Thoracic aorta (tissue), 2 donors: ENCODE data around the gene RPTOR. TPM values are rescaled to one million over a fixed set of nuclear protein-coding genes. Genes with fewer than 3 reads are reported as not detected.

Experiments used
- ATAC-seq: fragments of 150-250 bp; one replicate; pipeline ENCODE4 v1.8.0; 2017; ENCODE audit warnings: low read depth; ENCODE audit not compliant: insufficient number of reproducible peaks, low FRiP score
- DNase-seq: peaks from one replicate; pipeline ENCODE4 v3.0.0-alpha.2; 2020; ENCODE audit warnings: low spot score
- H3K27ac ChIP-seq, 2 donors: fragments of 200-600 bp; sonication (generic); 1 replicate in 1 of 2; 2 replicates in 1 of 2; pipeline ENCODE4 v1.5.1; 2016; ENCODE audit warnings: mild to moderate bottlenecking in 2 of 2, moderate library complexity in 2 of 2
- H3K27me3 ChIP-seq: fragments of 200-600 bp; sonication (generic); replicated peaks from 2 replicates; pipeline ENCODE4 v1.6.0; 2016; ENCODE audit warnings: mild to moderate bottlenecking; ENCODE audit not compliant: insufficient read depth
- H3K36me3 ChIP-seq: fragments of 200-600 bp; sonication (generic); one replicate; pipeline ENCODE4 v1.5.1; 2016
- H3K4me1 ChIP-seq, 2 donors: fragments of 200-600 bp; sonication (generic); 1 replicate in 1 of 2; 2 replicates in 1 of 2; pipeline versions ENCODE4 v1.5.1 to v1.6.0; 2016; ENCODE audit warnings: low read depth in 2 of 2, mild to moderate bottlenecking in 1 of 2; ENCODE audit not compliant: control insufficient read depth in 1 of 2
- H3K4me3 ChIP-seq: fragments of 200-600 bp; sonication (generic); 2 replicates; pipeline ENCODE4 v1.5.1; 2016; ENCODE audit warnings: mild to moderate bottlenecking
- H3K9me3 ChIP-seq: fragments of 200-600 bp; sonication (generic); 2 replicates; pipeline ENCODE4 v1.5.1; 2016
- total RNA-seq, 2 donors: library from RNA; depleted of rRNA; stranded (reverse); fragments of >200 nt; gene quantifications; one replicate each; pipeline versions ENCODE4 v1.1.0 to v1.2.3, GENCODE V29; 2016
- TF ChIP-seq, protein P1 (sequence below): fragments of 200-600 bp; sonication (generic); IDR thresholded peaks from one replicate; pipeline ENCODE4 v1.5.1; 2019; ENCODE audit warnings: antibody characterized with exemption

RPTOR gene
- total RNA-seq, 2 donors from 2014 or later: 42.0 to 47.4 TPM

DNA sequence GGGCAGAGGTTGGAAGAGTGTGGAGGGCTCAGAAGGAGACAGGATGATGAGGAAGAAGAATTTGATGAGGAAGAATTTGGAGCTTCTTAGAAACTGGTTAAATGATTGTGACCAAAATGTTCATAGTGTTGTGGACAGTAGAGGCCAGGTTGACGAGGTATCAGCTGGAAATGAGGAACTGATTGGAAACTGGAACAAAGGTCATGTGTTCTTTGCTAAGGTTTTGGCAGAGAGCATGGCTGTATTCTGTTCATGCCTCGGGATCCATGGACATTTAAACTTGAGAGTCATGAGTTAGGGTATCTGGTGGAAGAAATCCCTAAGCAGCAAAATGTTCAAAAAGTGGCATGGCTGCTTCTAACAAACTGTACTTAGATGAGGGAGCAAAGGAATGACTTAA lies 466.3 kb downstream of the RPTOR start:
- no peak for DNase-seq

DNA sequence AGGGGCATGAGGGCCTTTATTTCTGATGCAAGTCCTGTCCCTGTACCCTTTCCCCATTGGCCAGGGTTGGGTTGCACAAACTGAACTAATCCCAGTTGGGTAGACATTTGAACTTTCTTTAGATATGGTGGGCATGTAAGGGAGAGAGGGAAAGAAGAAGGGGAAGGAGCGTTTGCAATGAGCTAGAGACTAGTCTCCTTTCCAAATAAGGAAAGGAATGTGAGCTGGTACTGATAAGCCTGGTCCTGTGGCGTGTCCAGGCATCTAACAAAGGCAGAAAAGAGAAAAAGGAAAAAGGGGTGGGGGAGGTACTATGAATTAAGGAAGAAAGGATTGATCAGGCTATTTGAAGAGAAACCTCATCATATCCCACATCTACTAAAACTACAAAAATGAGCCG lies 467.3 kb downstream of the RPTOR start:
- ATAC-seq (no peak), DNase-seq (no peak)
- Histone ChIP-seq H3K9me3 (peaks cover 9% of the 10 kb centered on the region), H3K4me1 (peaks cover 0 to 6% of the 10 kb centered on the region in 2 donors), H3K36me3 (no peaks in the 10 kb centered on the region), H3K27ac (no peak overlapping the region), H3K27me3 (no peaks in the 10 kb centered on the region), H3K4me3 (no peak overlapping the region)
- TF ChIP-seq, protein P1, sequence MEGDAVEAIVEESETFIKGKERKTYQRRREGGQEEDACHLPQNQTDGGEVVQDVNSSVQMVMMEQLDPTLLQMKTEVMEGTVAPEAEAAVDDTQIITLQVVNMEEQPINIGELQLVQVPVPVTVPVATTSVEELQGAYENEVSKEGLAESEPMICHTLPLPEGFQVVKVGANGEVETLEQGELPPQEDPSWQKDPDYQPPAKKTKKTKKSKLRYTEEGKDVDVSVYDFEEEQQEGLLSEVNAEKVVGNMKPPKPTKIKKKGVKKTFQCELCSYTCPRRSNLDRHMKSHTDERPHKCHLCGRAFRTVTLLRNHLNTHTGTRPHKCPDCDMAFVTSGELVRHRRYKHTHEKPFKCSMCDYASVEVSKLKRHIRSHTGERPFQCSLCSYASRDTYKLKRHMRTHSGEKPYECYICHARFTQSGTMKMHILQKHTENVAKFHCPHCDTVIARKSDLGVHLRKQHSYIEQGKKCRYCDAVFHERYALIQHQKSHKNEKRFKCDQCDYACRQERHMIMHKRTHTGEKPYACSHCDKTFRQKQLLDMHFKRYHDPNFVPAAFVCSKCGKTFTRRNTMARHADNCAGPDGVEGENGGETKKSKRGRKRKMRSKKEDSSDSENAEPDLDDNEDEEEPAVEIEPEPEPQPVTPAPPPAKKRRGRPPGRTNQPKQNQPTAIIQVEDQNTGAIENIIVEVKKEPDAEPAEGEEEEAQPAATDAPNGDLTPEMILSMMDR: no peak

More for the DNA sequence above, 466.3 kb downstream of the RPTOR start:
- Histone ChIP-seq H3K27ac (no peak overlapping the region), H3K4me3 (no peak overlapping the region), H3K27me3 (no peaks in the 10 kb centered on the region), H3K4me1 (peaks cover 0 to 6% of the 10 kb centered on the region in 2 donors), H3K9me3 (peaks cover 9% of the 10 kb centered on the region), H3K36me3 (no peaks in the 10 kb centered on the region)
- no peak for ATAC-seq
- TF ChIP-seq, protein P1: no peak

DNA sequence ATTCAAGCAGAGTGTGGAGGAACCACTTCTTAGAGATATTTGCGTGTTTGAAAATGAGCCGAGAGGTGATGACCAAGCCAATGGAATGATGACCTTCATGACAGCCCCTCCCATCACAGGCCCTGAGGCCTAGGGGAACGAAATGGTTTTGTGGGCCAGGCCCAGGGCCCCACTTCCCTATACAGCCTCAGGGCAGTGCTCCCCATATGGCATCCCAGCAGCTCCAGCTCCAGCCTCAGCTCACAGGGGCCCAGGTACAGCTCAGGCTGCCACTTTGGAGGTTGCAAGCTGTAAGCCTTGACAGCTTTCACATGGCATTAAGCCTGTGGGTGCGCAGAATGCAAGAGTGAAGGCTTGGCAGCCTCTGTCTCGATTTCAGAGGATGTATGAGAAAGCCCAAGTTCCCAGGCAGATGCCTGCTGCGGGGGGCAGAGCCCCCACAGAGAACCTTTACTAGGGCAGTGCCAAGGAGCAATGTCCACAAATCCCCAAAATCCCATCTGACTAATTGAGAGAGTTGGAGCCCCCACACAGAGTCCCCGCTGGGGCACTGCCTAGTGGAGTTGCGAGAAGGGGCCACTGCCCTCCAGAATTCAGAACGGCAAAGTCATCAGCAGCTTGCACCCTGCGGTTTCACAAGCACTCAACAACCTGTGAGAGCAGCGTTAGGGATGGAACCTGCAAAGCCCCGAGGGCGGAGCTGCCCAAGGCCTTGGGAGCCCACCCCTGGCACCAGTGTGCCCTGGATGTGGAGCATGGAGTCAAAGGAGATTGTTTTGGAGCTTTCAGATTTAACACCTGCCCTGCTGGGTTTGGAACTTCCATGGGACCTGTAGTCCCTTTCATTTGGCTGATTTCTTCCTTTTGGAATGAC lies 468.2 kb downstream of the RPTOR start:
- TF ChIP-seq, protein P1: no peak

DNA sequence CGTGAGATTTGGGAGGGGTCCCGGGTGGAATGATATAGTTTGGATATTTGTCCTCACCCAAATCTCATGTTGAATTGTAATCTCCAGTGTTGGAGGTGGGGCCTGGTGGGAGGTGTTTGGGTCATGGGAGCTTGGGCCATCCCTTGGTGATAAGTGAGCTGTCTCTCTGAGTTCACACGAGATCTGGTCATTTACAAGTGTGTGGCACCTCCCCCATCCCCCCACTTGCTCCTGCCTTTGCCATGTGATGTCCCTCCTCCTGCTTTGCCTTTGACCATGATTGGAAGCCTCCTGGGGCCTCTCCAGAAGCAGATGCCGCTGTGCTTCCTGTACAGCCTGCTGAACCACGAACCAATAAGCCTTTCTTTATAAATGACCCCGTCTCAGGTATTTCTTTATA lies 469.0 kb downstream of the RPTOR start:
- H3K4me3 ChIP-seq: no peak overlapping the region
- peaks cover 9% of the 10 kb centered on the region for H3K9me3 ChIP-seq
- DNase-seq: no peak
- H3K4me1 ChIP-seq: peaks cover 0 to 15% of the 10 kb centered on the region in 2 donors
- TF ChIP-seq, protein P1: no peak
- no peak for ATAC-seq
- no peaks in the 10 kb centered on the region for H3K36me3 ChIP-seq
- H3K27me3 ChIP-seq: no peaks in the 10 kb centered on the region
- no peak overlapping the region for H3K27ac ChIP-seq

More for the DNA sequence above, 468.2 kb downstream of the RPTOR start:
- DNase-seq (no peak), ATAC-seq (no peak)
- H3K9me3 ChIP-seq: peaks cover 9% of the 10 kb centered on the region
- H3K36me3 ChIP-seq: no peaks in the 10 kb centered on the region
- H3K27me3 ChIP-seq: no peaks in the 10 kb centered on the region
- H3K4me1 ChIP-seq: peaks cover 0 to 9% of the 10 kb centered on the region in 2 donors
- no peak overlapping the region for H3K27ac ChIP-seq
- H3K4me3 ChIP-seq: no peak overlapping the region

DNA sequence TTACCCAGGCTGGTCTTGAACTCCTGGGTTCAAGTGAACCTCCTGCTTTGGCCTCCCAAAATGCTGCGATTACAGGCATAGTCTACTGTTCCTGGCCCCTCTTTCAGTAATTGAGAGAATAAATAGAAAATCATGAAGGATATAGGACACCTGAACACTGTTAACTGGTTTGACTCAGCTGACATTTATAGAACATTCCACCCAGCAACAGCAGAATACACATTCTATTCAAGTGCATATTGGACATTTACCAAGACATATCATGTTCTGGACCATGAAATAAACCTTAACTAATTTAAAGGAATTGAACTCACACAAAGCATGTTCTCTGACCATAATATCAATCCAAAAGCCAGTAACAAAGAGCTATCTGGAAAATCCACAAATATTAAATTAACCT lies 470.5 kb downstream of the RPTOR start:
- H3K9me3 ChIP-seq: peaks cover 9% of the 10 kb centered on the region
- no peak overlapping the region for H3K4me3 ChIP-seq
- H3K27me3 ChIP-seq: no peaks in the 10 kb centered on the region
- TF ChIP-seq, protein P1: no peak
- no peak overlapping the region for H3K27ac ChIP-seq
- H3K36me3 ChIP-seq: no peaks in the 10 kb centered on the region
- DNase-seq (no peak), ATAC-seq (no peak)
- H3K4me1 ChIP-seq: peaks cover 0 to 15% of the 10 kb centered on the region in 2 donors

Other genes with a start within 250 kb of the RPTOR start
- 10 to 100 TPM; 27.3 to 46.7 TPM for gene ENDOV, start 129.7 kb upstream of the RPTOR start, total RNA-seq
- under 1 TPM; 0.56 to 0.68 TPM for gene NPTX1, start 68.2 kb upstream of the RPTOR start, total RNA-seq